Skeletal muscle tissue (tissue), 4 donors: Measurements from ENCODE around the gene ECSCR. TPM values are rescaled to one million over a fixed set of nuclear protein-coding genes. Genes with fewer than 3 reads are reported as not detected.
"Not testable (repeated sequence)": the region's sequence is repeated elsewhere in the genome, so short reads cannot be mapped to it uniquely, and the experiment has no call there.

Source experiments
- H3K27ac ChIP-seq: one replicate; pipeline ENCODE4 v1.7.0; 2013; ENCODE audit warnings: mild to moderate bottlenecking, low read depth, low read length, inconsistent platforms
- H3K27me3 ChIP-seq, 3 donors: one replicate each; pipeline ENCODE4 v1.7.0; 2013; ENCODE audit warnings: low read length in 3 of 3; ENCODE audit not compliant: control insufficient read depth in 3 of 3, insufficient read depth in 3 of 3
- H3K36me3 ChIP-seq, 3 donors: one replicate each; pipeline ENCODE4 v1.7.0; 2013; ENCODE audit warnings: low read length in 3 of 3; ENCODE audit not compliant: control insufficient read depth in 3 of 3, insufficient read depth in 3 of 3
- H3K4me1 ChIP-seq, 3 donors: one replicate each; pipeline ENCODE4 v1.7.0; 2013; ENCODE audit warnings: low read length in 3 of 3, mild to moderate bottlenecking in 3 of 3; ENCODE audit not compliant: control insufficient read depth in 3 of 3, insufficient read depth in 3 of 3
- H3K4me3 ChIP-seq, 3 donors: one replicate each; pipeline ENCODE4 v1.7.0; 2013; ENCODE audit warnings: low read length in 3 of 3
- H3K9ac ChIP-seq, 3 donors: one replicate each; pipeline ENCODE4 v1.7.0; 2013; ENCODE audit warnings: low read length in 3 of 3, mild to moderate bottlenecking in 3 of 3, moderate library complexity in 2 of 3, low read depth in 1 of 3
- H3K9me3 ChIP-seq, 3 donors: one replicate each; pipeline ENCODE4 v1.7.0; 2013; ENCODE audit warnings: low read length in 3 of 3; ENCODE audit not compliant: control insufficient read depth in 3 of 3
- total RNA-seq: library from RNA; depleted of rRNA; stranded (reverse); fragments of >200 nt; gene quantifications from one replicate; pipeline ENCODE4 v1.2.3, GENCODE V29; 2014
- donor health status: Osteomylitis.

Gene ECSCR, protein sequence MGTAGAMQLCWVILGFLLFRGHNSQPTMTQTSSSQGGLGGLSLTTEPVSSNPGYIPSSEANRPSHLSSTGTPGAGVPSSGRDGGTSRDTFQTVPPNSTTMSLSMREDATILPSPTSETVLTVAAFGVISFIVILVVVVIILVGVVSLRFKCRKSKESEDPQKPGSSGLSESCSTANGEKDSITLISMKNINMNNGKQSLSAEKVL
- 17.2 TPM for total RNA-seq

DNA sequence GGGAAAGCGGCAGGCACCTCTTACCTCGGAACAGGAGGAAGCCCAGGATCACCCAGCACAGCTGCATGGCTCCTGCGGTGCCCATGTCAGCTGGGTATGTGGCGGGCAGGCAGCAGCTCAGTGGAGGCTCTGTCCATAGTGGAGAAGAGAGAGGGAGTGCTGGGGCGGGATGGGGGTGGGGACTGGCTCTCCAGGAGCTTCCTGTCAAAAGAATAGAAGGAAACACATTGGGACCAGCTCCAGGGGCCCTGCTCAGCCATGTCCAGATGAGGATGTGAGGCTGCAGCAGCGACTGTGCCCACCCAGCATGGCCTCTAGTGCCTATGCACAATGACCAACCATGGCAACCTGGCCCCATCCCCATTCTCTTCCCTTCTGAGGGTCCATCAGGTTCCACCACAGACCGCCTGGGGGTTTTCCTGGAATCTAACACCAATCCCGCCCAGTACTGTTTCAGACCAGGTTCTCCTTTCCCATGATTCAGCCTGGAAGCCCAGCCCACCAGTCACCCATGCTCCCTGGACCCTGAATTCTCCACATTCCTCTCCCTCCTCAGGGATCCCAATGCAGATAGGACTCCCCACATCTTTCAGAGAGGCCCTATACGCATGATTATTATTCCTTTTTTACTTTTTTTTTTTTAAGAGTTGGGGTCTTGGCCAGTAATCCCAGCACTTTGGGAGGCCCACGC is at the start of gene ECSCR:
TSS of gene ECSCR (minus strand) at position 158 of the 691 bp plus-strand sequence. CDS start at position 85, 73 bp downstream.
- Histone ChIP-seq H3K4me1 (peaks cover 0 to 4% (median 0%) of the 10 kb centered on the region in 3 donors), H3K9ac (peak within 1 kb of the TSS in 2 of 3 donors; percentile 58 to 65), H3K36me3 (peaks cover 0 to 2% (median 0%) of the 10 kb centered on the region in 3 donors), H3K4me3 (peak within 1 kb of the TSS; percentile 51 to 69 (median 60)), H3K27ac (peak within 1 kb of the TSS; percentile 80), H3K9me3 (no peaks in the 10 kb centered on the region), H3K27me3 (no peaks in the 10 kb centered on the region)

DNA sequence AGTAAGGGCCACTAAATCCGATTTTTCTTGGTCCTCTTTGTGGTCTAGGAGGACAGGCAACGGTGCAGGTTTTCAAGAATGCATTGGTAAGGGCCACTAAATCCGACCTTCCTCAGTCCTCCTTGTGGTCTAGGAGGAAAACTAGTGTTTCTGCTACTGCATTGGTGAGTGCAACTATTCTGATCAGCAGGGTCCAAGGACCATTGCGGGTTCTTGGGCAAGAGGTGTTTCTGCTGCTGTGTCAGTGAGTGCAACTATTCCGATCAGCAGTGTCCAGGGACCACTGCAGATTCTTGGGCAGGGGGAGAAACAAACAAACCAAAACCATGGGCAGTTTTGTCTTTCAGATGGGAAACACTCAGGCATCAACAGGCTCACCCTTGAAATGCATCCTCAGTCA is 42.2 kb upstream of the ECSCR start:
- H3K36me3 ChIP-seq, H3K4me3 ChIP-seq: not testable (repeated sequence)

DNA sequence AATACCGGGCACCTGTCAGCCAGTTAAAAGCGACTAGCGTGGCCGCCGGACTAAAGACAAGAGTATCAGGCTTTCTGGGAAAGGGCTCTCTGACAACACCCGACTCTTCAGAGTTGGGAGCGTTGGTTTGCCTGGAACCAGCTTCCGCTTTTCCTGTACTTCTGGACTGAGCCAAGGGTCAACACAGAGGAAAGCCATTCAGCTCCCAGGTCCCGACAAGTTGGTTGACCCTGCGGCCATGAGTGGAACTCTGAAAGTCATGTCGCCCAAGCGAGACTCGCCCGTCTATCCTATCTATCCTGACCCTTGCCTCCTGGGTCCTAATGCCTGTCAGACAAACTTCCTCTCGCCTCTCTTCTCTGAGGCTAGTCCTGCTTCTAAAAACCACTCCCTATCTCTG is 41.3 kb upstream of the ECSCR start:
- H3K4me1 ChIP-seq, H3K27me3 ChIP-seq, H3K27ac ChIP-seq, H3K36me3 ChIP-seq, H3K9ac ChIP-seq, H3K4me3 ChIP-seq, H3K9me3 ChIP-seq: not testable (repeated sequence)

More for the DNA sequence above, 42.2 kb upstream of the ECSCR start:
- H3K9ac ChIP-seq, H3K27ac ChIP-seq, H3K27me3 ChIP-seq, H3K4me1 ChIP-seq, H3K9me3 ChIP-seq: not testable (repeated sequence)

DNA sequence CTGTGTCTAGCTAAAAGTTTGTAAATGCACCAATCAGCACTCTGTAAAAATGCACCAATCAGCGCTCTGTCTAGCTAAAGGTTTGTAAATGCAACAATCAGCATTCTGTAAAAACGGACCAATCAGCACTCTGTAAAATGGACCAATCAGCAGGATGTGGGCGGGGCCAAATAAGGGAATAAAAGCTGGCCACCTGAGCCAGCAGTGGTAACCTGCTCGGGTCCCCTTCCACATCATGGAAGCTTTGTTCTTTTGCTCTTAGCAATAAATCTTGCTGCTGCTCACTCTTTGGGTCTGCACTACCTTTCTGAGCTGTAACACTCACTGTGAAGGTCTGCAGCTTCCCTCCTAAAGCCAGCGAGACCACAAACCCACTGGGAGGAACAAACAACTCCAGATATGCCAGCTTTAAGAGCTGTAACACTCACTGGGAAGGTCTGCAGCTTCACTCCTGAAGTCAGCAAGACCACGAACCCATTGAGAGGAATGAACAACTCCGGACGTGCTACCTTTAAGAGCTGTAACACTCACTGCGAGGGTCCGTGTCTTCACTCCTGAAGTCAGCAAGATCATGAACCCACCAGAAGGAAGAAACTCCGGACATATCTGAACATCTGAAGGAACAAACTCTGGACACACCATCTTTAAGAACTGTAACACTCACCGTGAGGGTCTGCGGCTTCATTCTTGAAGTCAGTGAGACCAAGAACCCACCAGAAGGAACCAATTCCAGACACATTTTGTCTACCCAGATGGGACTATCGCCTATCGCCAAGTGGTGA is 40.7 kb upstream of the ECSCR start:
- not testable (repeated sequence) for H3K9ac ChIP-seq, H3K27ac ChIP-seq, H3K36me3 ChIP-seq, H3K4me1 ChIP-seq, H3K9me3 ChIP-seq, H3K27me3 ChIP-seq, H3K4me3 ChIP-seq

DNA sequence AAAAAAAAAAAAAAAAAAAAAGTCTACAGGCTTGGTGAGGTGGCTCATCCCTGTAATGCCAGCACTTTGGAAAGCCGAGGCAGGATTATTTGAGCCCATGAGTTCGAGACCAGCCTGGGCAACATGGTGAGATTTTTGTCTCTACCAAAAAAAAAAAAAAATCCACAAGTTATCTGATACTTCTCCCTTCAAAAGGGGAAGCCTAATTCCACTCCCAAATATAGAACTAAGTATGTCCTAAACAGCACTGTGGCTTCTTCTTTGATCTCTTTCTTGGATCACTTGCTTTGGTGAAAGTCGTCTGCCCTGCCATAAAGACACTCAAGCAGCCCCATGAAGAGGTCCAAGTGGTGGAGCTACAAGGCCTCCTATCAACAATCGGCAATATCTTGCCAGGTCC is 38.8 kb upstream of the ECSCR start:
- Histone ChIP-seq H3K27me3 (no peaks in the 10 kb centered on the region), H3K9me3 (no peaks in the 10 kb centered on the region), H3K36me3 (no peaks in the 10 kb centered on the region), H3K9ac (no peak overlapping the region), H3K4me1 (peaks cover 0 to 3% (median 3%) of the 10 kb centered on the region in 3 donors), H3K4me3 (no peak overlapping the region), H3K27ac (no peak overlapping the region)

DNA sequence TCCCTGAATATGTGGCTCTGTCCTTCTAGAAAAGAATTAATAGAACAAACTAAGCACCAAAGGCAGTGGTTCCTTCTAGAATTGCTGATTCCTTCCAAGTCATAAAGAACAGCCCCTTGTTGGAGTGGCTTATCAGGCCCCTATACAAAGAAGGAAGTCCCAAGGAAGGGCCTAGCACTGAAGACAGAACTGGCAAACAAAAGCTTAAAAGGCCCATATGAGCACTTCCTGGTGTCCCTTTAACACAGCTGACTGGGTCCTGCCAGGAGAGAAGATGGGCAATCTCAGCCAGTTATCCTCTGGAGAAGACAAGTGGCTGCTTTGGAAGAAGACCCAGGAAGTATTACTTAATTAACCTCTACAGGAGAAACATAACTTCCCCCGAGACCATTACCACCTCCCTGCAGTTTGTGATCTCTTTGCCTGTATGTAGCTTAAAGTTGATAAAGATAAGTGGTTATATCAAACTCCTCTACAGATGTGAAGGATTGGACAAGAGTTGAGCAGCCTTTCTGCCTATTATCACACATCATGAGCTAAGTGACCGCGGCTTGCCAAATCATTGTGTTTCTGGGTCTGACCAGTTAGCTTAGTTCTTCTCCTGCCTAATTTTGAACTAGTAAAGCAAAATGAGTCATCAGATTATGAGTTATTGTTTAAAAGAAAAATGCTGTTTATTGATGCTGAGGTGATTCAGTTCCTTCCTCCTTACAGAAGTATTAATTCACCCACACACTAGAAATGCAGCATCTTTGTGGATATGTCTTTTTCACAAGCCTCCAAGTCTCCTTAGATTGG is 33.3 kb upstream of the ECSCR start:
- Histone ChIP-seq H3K27me3 (no peaks in the 10 kb centered on the region), H3K9me3 (no peaks in the 10 kb centered on the region), H3K9ac (no peak overlapping the region), H3K36me3 (no peaks in the 10 kb centered on the region), H3K4me3 (no peak overlapping the region), H3K4me1 (peaks cover 7 to 19% (median 7%) of the 10 kb centered on the region in 3 donors), H3K27ac (no peak overlapping the region)

DNA sequence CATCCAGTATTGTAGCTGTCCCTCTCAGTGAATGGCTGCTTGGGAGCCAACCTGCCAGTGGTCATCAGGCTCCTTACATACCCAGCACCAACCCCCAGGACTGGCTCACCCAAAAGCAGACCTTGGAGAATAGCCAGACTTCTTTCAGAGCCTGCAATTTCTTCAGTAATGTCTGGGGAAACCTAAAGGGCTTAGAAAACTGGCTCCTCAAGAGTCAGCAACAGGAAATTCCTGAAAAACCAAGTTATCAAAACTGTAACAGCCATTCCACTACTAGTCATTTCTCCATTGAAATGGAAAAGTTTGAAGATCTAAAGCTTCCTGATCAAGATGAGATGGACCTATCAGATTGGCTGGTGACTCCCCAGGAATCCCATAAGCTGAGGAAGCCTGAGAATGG is 32.3 kb upstream of the ECSCR start:
- H3K27ac ChIP-seq = no peak overlapping the region
- no peaks in the 10 kb centered on the region for H3K27me3 ChIP-seq
- no peak overlapping the region for H3K4me3 ChIP-seq
- no peaks in the 10 kb centered on the region for H3K9me3 ChIP-seq
- peaks cover 7 to 19% (median 7%) of the 10 kb centered on the region in 3 donors for H3K4me1 ChIP-seq
- no peak overlapping the region for H3K9ac ChIP-seq
- no peaks in the 10 kb centered on the region for H3K36me3 ChIP-seq

DNA sequence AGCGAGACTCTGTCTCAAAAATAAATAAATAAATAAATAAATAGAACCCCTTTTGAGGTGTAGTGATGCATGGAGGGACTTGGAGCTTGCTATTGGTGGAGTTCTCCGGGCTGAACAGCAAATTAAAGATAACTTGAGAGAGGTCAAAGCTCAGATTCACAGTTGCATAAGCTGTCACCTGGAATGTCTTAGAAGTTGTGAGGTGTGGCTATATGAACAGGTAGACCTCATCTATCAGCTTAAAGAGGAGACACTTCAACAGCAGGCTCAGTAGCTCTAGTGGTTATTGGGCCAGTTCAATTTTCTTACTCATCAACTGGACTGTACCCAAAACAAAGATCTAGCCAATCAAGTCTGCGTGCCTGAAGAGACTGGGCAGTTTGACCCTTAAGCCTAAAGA is 31.7 kb upstream of the ECSCR start:
- H3K27me3 ChIP-seq = no peaks in the 10 kb centered on the region
- no peak overlapping the region for H3K27ac ChIP-seq
- H3K9ac ChIP-seq = no peak overlapping the region
- H3K9me3 ChIP-seq = no peaks in the 10 kb centered on the region
- no peak overlapping the region for H3K4me3 ChIP-seq
- H3K4me1 ChIP-seq = peaks cover 7 to 19% (median 7%) of the 10 kb centered on the region in 3 donors
- H3K36me3 ChIP-seq = no peaks in the 10 kb centered on the region

DNA sequence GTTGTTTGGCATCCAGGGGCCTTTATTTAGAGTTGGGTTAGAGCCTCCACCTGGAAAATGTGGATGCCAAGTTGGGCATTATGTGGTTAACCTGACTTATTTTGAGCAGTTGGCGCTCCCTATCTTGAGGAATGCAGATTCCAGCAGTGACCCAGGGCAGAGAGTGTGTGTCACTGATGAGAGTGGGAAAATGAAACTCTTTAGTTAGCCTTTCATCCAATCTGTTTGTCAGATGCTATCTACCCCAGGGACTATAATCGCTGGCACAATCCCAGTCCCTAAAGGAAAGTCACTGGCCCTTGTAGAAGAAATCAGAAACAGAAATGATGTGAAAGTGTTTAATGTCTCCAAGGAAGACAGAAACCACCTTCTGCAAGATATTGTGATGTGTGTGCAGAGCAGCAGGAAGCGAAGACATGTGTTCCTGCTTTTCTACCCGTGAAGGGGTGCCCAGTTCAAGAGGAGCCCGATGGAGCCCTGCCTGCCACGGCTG is 30.2 kb upstream of the ECSCR start:
- Histone ChIP-seq H3K36me3 (no peaks in the 10 kb centered on the region), H3K9me3 (no peaks in the 10 kb centered on the region), H3K9ac (peak overlapping the region in 2 of 3 donors; percentile 0 to 50), H3K4me3 (peak overlapping the region in 1 of 3 donors; percentile 6), H3K27ac (peak overlapping the region; percentile 0), H3K4me1 (peaks cover 7 to 19% (median 7%) of the 10 kb centered on the region in 3 donors), H3K27me3 (no peaks in the 10 kb centered on the region)
